Measurements from ENCODE around the gene GRIN1.

DNA sequence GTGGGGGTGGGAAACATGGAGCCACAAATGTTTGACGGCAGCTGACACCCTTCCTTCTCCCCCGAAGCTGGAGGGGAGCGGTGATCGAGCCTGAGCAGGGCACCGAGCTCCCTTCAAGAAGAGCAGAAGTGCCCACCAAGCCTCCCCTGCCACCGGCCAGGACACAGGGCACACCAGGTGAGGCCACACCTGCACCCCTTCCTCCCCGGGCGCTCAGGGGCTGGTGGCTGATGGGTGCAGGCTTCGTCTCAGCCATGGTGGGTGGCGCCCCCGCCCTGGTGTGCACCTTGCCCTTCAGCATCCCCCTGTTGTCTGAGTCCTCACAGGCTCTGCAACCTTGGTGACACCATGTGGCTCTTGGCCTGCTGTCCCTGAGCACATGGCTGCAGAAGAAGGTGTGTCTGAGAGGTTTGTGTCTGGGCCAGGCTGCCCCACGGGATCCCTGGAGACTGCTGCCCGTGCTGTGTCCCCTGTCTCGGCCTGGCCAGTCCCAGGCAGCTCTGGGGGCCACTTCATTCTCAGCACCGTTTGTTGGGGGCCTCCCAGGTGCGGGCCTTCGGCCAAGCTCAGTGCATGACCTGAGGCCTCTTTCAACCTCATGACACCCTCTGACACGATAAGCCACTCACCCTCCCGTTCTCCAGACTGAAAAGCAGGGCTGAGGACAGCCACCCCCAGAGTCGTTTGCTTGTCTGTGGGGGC lies 41.0 kb upstream of the GRIN1 start:
- TF ChIP-seq, protein P1, sequence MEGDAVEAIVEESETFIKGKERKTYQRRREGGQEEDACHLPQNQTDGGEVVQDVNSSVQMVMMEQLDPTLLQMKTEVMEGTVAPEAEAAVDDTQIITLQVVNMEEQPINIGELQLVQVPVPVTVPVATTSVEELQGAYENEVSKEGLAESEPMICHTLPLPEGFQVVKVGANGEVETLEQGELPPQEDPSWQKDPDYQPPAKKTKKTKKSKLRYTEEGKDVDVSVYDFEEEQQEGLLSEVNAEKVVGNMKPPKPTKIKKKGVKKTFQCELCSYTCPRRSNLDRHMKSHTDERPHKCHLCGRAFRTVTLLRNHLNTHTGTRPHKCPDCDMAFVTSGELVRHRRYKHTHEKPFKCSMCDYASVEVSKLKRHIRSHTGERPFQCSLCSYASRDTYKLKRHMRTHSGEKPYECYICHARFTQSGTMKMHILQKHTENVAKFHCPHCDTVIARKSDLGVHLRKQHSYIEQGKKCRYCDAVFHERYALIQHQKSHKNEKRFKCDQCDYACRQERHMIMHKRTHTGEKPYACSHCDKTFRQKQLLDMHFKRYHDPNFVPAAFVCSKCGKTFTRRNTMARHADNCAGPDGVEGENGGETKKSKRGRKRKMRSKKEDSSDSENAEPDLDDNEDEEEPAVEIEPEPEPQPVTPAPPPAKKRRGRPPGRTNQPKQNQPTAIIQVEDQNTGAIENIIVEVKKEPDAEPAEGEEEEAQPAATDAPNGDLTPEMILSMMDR (IDR thresholded peaks at IDR 0.05; ENCODE audit: control extremely low read depth in 1 of 3, insufficient read depth in 1 of 3, low read depth in 1 of 3, low read length in 3 of 3): no peak
- no peak for TF ChIP-seq CHD2 (IDR thresholded peaks at IDR 0.05; ENCODE audit: low read length)

Data from H1 (cell line).